Central memory CD8-positive, alpha-beta T cell (primary cell): ENCODE data around the gene HMG20B.
"Not testable (repeated sequence)": the region's sequence is repeated elsewhere in the genome, so short reads cannot be mapped to it uniquely, and the experiment has no call there.

Experiments used
- ATAC-seq: fragments of 150-1000 bp; cut with Tn5 transposase; replicated peaks from 2 replicates; pipeline ENCODE4 v1.10.0; 2022; ENCODE audit warnings: mild to moderate bottlenecking, moderate FRiP score, moderate number of reproducible peaks; ENCODE audit not compliant: poor library complexity, severe bottlenecking; ENCODE audit errors: extremely low read depth
- DNase-seq, 2 donors: peaks; one replicate each; pipeline ENCODE4 v3.0.0; 2021; ENCODE audit warnings: low spot score in 2 of 2
- H3K27ac Mint-ChIP-seq: one replicate; pipeline ENCODE4 v1.8.0; 2022; ENCODE audit warnings: low read depth, mild to moderate bottlenecking, moderate library complexity, mixed read lengths
- H3K27me3 Mint-ChIP-seq: one replicate; pipeline ENCODE4 v1.8.0; 2022; ENCODE audit warnings: mixed read lengths
- H3K36me3 Mint-ChIP-seq: one replicate; pipeline ENCODE4 v1.8.0; 2022; ENCODE audit warnings: mild to moderate bottlenecking, moderate library complexity, mixed read lengths; ENCODE audit not compliant: insufficient read depth
- H3K4me1 Mint-ChIP-seq: one replicate; pipeline ENCODE4 v1.8.0; 2022; ENCODE audit warnings: mixed read lengths
- H3K4me3 Mint-ChIP-seq: one replicate; pipeline ENCODE4 v1.8.0; 2022; ENCODE audit warnings: mild to moderate bottlenecking, moderate library complexity, mixed read lengths
- H3K9me3 Mint-ChIP-seq: one replicate; pipeline ENCODE4 v1.8.0; 2022; ENCODE audit warnings: mixed read lengths

Gene HMG20B

DNA sequence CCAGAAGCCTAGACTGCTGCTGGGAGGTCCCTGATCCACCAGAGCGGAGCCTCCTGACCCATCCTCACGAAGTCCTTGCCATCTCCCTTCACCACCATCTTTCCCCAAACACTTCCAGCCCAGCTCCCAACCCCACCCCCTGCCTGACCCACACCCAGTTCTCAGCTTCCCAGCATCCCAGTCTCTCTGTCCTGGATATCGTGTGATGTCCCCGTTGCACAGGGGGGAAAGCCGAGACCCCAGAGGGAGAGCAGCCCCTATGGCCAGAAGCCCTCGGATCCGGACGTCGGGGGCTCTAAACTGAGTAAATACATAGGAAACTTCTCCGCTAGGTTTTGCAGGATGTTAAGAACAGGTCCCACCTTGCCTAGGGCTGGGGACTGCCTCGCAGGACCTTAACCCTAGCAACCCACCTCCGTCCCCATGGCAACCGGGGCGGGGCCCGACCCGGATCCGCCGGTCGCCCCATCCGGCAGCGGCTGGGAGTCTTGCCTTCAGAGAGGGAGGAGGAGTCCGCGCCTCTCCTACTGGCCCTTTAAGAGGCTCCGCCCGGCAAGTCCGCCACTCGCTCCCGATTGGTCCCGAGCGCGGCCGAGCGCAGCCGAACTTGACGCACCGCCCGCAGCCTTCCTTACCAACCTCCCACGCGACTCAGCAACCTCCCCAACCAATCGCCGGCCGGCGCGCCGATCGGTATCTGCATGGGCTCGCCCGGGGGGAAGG is 451 bp upstream of the HMG20B start:
- H3K4me3 Mint-ChIP-seq = peak overlapping the region; percentile 77
- H3K36me3 Mint-ChIP-seq = peaks cover 8% of the 10 kb centered on the region
- no peaks in the 10 kb centered on the region for H3K27me3 Mint-ChIP-seq
- DNase-seq = peak; percentile 94 to 98
- ATAC-seq = peak; percentile 99
- no peaks in the 10 kb centered on the region for H3K9me3 Mint-ChIP-seq
- H3K27ac Mint-ChIP-seq = no peak overlapping the region
- H3K4me1 Mint-ChIP-seq = no peaks in the 10 kb centered on the region

DNA sequence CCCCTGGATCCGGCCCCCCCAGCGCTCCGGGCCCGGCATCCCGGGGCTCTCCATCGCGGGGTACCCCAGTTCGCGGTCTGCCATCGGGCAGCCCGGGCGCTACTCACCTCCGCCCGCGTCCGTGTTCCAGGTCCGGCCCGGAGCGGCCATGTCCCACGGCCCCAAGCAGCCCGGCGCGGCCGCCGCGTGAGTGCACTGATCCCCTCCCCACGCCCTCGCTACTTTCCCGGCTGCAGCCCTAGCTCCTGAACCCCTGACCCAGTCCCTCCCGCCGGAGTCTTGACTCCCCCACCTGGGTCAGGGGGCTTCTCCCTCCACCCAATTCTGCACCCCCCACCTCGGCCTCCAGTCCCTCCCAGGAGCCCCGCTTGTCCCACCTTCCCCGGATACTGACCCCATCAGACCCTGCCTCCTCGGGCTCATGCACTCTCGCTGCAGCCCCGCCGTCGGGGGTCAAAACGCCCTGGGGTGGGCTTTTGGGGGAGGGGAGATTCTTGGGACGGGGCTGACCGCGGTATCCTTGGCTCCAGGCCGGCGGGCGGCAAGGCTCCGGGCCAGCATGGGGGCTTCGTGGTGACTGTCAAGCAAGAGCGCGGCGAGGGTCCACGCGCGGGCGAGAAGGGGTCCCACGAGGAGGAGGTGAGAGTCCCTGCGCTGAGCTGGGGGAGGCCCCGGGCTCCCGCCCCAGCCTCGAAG is 566 bp downstream of the HMG20B start:
- peak overlapping the region; percentile 77 for H3K4me3 Mint-ChIP-seq
- H3K36me3 Mint-ChIP-seq = peaks cover 8% of the 10 kb centered on the region
- no peaks in the 10 kb centered on the region for H3K27me3 Mint-ChIP-seq
- DNase-seq (peak in 1 of 2 donors; percentile 31), ATAC-seq (peak; percentile 2)
- H3K4me1 Mint-ChIP-seq = no peaks in the 10 kb centered on the region
- H3K27ac Mint-ChIP-seq = peak overlapping the region; percentile 38
- no peaks in the 10 kb centered on the region for H3K9me3 Mint-ChIP-seq

- Mint-ChIP-seq H3K4me3 (peak overlapping the region; percentile 77), H3K4me1 (no peaks in the 10 kb centered on the region), H3K36me3 (peaks cover 8% of the 10 kb centered on the region), H3K27me3 (no peaks in the 10 kb centered on the region), H3K9me3 (no peaks in the 10 kb centered on the region), H3K27ac (peak overlapping the region; percentile 38)
- DNase-seq (peak; percentile 69 to 70), ATAC-seq (no peak)
These were observed 1.3 kb downstream of the HMG20B start for GRCh38 chr19:3573858-3574637.

DNA sequence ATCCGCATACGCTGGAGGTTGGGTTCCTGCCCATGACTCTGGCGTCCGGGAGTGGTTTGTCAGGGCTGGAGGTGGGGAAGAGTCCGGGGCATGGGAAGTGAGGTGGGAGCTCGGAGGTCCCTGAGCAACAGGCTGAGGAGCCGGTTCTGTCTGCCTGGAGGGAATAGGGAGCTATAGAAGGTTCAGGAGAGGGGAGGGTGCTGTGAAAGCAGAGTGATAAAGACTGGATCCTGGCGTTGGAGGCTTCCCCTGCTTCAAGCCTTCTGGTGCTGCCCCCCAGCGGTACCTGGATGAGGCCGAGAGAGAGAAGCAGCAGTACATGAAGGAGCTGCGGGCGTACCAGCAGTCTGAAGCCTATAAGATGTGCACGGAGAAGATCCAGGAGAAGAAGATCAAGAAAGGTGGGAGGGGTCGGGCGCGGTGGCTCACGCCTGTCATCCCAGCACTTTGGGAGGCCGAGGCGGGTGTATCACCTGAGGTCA is 2.6 kb downstream of the HMG20B start:
- Mint-ChIP-seq H3K9me3 (no peaks in the 10 kb centered on the region), H3K27ac (peak overlapping the region; percentile 20), H3K27me3 (no peaks in the 10 kb centered on the region), H3K4me3 (no peak overlapping the region), H3K36me3 (peaks cover 8% of the 10 kb centered on the region), H3K4me1 (no peaks in the 10 kb centered on the region)
- no peak for ATAC-seq
- no peak for DNase-seq

DNA sequence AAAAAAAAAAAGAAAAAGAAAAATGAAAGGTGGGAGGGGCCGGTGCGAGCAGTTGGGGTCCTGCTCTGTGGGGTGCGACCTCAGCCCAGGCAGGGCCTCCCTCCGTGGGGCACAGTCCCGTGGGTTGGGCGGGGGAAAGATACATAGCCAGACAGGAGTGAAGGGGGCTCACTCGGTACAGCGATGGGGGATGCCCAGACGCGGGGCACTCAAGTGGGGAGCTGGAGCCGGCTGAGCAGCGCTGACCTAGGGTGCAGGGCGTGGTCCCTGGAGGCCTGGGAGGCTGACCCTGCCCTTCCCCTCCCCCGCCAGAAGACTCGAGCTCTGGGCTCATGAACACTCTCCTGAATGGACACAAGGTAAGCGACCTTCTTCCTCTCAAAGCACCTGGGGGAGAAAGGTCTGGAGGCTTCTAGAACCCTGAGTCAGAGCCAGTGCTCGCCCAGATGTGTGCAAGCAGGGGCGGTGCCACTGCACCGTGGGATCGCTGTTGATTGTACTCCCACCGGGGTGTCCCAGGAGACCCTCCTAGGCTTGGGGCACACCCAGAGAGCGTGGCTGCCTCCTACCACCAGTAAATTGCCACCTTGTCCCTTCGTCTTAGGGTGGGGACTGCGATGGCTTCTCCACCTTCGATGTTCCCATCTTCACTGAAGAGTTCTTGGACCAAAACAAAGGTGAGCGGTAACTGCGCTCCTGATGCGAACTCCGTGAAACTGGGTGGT is 3.4 kb downstream of the HMG20B start:
- Mint-ChIP-seq H3K4me1 (no peaks in the 10 kb centered on the region), H3K27ac (no peak overlapping the region), H3K27me3 (no peaks in the 10 kb centered on the region), H3K36me3 (peaks cover 8% of the 10 kb centered on the region), H3K4me3 (no peak overlapping the region), H3K9me3 (no peaks in the 10 kb centered on the region)
- DNase-seq = no peak
- ATAC-seq = no peak

- peaks cover 8% of the 10 kb centered on the region for H3K36me3 Mint-ChIP-seq
- H3K9me3 Mint-ChIP-seq = no peaks in the 10 kb centered on the region
- ATAC-seq = no peak
- no peaks in the 10 kb centered on the region for H3K27me3 Mint-ChIP-seq
- no peak for DNase-seq
- H3K4me3 Mint-ChIP-seq = no peak overlapping the region
- no peaks in the 10 kb centered on the region for H3K4me1 Mint-ChIP-seq
- H3K27ac Mint-ChIP-seq = no peak overlapping the region
These were observed 4.1 kb downstream of the HMG20B start for GRCh38 chr19:3576696-3577443.

DNA sequence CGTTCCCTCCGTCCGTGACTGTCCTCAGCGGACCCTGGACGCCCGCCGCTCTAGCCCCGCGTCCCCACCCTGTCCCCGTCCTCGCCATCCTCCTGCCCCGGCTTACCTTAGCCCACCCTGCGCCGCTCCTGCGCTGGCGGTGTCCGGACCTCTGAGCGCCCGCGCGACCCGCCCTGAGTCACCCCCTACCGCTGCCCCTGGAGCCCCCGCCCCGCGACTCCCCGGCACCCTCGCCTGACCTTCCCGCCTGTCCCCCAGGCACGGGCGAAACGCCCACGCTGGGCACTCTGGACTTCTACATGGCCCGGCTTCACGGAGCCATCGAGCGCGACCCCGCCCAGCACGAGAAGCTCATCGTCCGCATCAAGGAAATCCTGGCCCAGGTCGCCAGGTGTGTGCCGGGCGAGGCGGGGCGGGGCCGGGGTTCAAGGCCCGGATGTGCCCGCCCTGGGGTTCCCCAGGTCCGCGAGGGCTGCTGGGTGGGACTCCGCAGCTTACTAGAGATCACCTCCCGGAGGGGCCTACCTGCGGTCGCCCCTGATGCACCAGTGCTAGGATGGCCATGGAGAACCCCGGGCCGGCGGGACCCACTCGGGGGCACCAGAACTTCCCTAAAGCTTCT is 5.1 kb downstream of the HMG20B start:
- no peaks in the 10 kb centered on the region for H3K27me3 Mint-ChIP-seq
- ATAC-seq = no peak
- DNase-seq = no peak
- H3K4me1 Mint-ChIP-seq = no peaks in the 10 kb centered on the region
- no peaks in the 10 kb centered on the region for H3K9me3 Mint-ChIP-seq
- H3K4me3 Mint-ChIP-seq = no peak overlapping the region
- peaks cover 8% of the 10 kb centered on the region for H3K36me3 Mint-ChIP-seq
- H3K27ac Mint-ChIP-seq = no peak overlapping the region

GRCh38 chr19:3578390-3578789 is 5.6 kb downstream of the HMG20B start:
- Mint-ChIP-seq H3K36me3 (peaks cover 8% of the 10 kb centered on the region), H3K4me1 (no peaks in the 10 kb centered on the region), H3K9me3 (no peaks in the 10 kb centered on the region)

GRCh38 chr19:3580156-3580934 is 7.6 kb downstream of the HMG20B start:
- H3K36me3 Mint-ChIP-seq = peaks cover 3% of the 10 kb centered on the region
- no peaks in the 10 kb centered on the region for H3K4me1 Mint-ChIP-seq
- no peaks in the 10 kb centered on the region for H3K27me3 Mint-ChIP-seq
- no peak for ATAC-seq
- H3K27ac Mint-ChIP-seq = no peak overlapping the region
- H3K4me3 Mint-ChIP-seq = no peak overlapping the region
- H3K9me3 Mint-ChIP-seq = no peaks in the 10 kb centered on the region
- DNase-seq = no peak

More at GRCh38 chr19:3578390-3578789, 5.6 kb downstream of the HMG20B start:
- Mint-ChIP-seq H3K27me3 (no peaks in the 10 kb centered on the region), H3K4me3 (no peak overlapping the region), H3K27ac (no peak overlapping the region)
- no peak for ATAC-seq
- DNase-seq = no peak

DNA sequence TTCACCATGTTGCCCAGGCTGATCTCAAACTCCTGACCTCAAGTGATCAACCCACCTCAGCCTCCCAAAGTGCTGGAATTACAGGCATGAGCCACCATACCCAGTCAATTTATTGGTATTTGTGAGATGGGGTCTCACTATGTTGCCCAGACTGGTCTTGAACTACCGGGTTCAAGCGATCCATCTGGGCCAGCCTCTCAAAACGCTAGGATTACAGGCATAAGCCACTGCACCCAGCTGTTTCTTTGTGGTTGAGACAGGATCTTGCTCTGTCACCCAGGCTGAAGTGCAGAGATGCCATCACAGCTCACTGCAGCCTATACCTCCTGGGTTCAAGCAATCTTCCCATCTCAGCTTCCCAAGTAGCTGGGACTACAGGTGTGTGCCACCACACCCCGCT is 9.0 kb downstream of the HMG20B start:
- not testable (repeated sequence) for H3K4me1 Mint-ChIP-seq, H3K27ac Mint-ChIP-seq, H3K9me3 Mint-ChIP-seq, ATAC-seq, H3K27me3 Mint-ChIP-seq, H3K4me3 Mint-ChIP-seq, DNase-seq, H3K36me3 Mint-ChIP-seq
